Superior temporal gyrus (tissue), 1 donor: ENCODE measurements around the gene ASIC1.

ENCODE experiments used
- DNase-seq: peaks from one replicate; pipeline ENCODE4 v3.0.0-alpha.2; 2016; ENCODE audit errors: extremely low spot score

ASIC1 gene

DNA sequence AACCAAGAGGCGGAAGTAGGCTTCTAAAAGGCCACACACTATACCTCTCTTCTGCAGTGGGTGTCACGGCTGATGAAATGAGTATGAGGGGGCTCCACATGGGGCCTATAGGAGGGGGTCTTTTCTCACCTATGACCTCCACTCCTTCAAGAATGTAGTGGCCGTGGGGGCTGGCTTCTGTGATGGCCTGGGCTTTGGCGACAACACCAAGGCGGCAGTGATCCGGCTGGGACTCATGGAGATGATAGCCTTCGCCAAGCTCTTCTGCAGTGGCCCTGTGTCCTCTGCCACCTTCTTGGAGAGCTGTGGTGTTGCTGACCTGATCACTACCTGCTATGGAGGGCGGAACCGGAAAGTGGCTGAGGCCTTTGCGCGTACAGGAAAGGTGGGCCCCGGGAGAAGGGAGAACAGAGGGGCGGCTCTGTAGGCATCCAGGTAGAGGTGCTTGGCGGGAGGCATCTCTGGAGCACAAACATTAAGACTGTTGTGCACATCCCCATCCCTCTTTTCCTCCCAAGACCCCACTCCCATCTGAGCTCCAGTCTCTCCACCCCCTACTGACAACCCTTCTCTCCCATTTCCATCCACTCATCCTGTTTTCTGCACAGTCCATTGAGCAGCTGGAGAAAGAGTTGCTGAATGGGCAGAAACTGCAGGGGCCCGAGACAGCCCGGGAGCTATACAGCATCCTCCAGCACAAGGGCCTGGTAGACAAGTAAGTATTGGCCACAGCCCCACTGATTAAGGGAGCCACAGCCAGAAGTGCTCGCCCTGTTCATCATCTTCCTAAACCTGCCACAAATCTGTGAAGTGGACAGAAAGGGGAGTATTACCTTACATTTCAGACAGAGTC lies 50.2 kb downstream of the ASIC1 start:
- DNase-seq: no peak

DNA sequence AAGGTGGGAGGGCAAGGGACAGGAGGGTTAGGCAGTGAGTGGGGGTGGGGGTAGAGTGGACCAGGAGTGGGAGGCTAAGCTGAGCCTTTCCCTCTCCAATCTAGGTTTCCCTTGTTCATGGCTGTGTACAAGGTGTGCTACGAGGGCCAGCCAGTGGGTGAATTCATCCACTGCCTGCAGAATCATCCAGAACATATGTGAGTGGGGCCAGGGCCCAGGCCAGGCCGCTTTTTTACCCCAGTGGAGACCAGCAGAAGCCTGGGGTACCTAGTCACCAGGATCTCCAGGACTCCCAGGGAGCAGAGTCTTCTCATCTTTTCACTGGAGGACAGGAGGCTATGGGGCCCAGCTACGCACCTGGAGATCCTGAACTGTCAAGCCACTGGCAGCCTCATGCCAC lies 51.9 kb downstream of the ASIC1 start:
- DNase-seq: no peak

DNA sequence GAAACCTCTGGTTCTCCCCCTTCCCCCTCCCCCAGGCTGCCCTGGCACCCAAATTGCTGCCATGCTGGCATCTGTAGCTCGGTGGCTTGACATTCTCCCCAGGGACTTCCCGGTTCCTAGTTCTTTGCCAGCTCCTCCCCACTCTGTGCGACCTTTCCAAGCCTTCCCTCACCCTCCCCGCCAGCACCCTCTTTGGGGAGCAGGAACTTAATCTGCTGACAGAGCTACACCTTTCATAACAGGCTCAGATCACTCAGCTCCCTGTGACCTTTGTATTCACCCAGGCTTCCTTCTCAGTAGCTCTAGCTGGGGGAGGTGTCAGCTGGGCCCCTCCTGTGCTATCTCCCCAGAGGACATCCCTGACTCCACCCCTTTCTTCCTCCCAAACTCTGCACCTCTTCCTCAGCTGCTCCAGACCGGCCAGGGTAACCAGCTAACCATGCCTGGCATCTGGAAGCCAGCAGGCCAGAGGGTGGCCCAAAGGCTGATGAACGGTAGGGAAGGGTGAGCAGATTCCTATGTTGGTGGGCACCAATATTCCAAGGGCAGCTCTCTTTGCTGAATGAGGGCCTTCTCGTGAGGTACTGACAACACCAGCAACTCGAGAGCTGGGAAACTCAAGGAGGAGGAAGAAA lies 52.8 kb downstream of the ASIC1 start:
- DNase-seq: no peak

DNA sequence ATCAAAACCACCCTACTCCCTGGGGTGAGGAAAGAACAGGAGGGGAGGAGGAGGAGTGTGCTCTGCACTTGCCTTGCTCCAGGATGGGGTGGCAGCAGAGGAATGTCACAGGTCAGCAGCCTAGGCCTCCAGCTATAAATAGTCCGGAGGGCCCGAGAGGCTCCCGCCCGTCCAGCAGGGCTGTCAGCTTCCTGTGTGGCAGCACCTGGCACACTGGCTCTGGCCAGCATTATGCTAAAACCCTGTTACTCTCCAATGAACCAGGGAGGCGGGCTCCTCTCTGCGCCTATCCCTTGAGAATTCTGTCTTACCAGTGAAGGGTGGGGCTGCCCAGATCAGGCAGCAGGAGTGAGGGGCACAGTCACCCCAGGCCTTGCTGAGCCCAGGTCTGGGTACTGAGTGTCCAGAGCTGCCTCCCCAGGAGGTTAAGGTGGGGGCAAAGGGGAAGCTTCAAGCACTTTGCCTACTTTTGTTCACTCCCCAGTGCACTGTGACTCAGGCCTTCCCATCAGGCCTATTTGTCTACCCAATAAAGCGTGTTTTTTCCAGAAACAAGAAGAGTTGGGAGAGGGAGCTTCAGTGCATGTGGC lies 53.5 kb downstream of the ASIC1 start:
- DNase-seq: no peak

DNA sequence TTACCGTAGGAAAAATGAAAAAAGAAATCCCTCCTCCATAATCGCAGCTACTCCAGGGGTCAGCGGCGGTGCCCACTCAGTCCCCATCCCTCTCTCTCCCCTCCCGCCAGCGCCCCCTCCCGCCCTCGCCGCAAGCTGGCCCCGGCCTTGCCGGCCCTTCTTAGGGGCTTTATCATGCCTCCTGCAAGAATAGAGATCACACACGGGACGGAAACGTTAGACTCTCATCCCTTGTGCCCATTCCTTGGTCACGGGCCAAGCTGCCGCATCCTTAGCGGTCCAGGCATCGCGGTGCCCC lies 53.9 kb downstream of the ASIC1 start:
- DNase-seq: no peak

DNA sequence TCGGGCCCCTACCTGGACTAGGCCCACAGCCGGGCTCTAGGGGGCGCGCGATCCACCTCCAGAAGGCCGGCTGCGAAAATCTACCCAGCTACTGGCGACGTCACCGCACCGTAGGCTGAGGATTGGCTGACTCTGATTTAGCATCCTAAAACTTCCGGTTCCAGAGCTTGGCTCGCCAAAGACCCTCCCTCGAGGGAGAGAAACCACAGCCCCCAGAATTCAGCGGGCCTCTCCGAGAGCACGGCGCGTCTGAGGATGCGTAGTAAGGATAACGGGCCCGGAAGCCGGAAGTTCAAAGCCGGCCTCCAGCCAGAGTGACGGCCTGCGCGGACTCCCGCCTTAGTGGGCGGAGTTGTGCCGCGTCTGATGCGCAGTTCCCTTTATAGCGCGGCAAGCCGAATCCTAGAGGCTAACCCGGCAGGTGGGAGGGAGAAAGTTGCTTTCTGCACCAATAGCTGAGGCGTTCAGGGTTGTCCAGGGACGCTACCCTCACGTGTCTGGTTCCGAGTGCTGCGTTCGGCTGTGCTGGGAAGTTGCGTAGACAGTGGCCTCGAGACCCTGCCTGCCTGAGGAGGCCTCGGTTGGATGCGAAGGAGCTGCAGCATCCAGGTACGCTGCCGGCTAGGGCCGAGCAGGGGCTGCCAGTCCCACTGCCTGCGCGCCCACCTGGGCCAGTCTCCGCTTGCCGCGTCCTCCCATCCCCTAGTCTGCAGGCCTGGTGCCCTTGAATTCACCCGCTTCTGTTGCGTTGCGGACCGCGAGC lies 54.5 kb downstream of the ASIC1 start, which contains the start of gene COX14:
Gene COX14, plus strand, starts transcription at position 544 of the 763 bp plus-strand sequence. CDS start 7,808 bp downstream, outside the sequence.
- peak; percentile 100 for DNase-seq

DNA sequence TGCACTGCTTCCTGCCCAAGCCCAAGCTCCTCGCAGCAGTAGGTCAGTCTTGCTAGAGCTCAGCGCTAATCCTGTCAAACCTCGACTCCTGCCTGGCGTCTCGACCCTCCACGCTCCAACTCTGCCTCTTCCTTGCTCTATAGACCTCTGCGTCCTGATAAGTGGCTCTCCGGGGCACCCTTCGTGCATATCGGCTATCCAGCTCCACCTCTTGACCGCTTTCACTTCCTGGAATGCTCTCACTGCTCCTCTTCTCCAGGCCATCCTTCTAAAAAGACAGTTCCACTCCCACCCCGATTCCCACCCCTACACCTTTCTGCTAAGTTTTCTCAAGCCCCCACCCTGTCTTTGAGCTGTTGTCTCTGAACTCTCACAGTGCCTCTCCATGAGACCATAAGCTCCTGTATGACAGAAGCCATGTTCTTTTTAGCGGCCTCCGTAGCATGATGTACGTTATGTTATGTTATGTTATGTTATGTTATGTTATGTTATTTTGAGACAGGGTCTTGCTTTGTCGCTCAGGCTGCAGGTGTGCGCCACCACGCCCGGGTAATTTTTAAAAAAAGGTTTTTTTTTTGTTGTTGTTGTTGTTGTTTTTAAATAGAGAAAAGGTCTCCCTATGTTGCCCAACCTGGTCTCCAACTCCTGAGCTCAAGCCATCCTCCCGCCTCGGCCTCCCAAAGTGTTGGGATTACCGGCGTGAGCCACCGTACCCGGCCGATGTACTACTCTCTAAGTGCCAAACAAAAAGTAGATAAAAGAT lies 55.2 kb downstream of the ASIC1 start:
- DNase-seq: peak; percentile 58

DNA sequence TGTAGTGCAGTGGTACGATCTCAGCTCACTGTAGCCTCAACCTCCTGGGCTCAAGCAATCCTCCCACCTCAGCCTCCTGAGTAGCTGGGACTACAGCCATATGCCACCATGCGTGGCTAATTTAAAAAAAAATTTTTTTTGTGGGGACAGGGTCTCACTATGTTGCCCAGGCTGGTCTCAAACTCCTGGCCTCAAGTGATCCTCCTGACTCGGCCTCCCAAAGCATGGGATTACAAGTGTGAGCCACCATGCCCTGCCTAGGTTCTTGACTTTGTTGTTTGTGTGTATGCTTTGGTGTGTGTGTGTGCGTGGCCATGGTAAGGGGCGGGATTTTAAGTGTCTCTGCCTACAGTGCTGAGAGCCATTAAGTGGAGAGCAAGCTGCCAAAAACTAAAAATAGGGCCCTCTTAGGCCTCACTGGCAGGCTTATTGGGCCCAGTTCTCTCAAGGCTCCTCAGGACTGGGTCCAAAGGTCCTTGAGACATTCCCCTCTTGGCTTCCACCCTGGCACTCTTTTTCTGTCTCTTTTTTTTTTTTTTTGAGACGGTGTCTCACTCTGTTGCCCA lies 59.7 kb downstream of the ASIC1 start:
- DNase-seq: no peak

DNA sequence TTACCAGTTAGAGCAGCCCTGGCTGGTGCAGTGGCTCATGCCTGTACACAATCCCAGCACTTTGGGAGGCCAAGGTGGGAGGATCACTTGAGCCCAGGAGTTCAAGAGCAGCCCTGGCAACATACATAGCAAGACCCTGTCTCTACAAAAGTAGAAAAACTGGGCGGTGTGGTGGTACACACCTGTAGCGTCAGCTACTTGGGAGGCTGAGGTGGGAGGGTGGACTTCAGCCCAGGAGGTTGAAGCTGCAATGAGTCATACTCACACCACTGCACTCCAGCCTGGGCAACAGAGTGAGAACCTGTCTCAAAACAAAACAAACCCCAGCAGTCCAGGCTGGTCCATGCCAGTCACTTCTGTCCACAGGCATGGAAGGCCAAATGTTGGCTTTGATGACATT lies 62.0 kb downstream of the ASIC1 start:
- DNase-seq: no peak

DNA sequence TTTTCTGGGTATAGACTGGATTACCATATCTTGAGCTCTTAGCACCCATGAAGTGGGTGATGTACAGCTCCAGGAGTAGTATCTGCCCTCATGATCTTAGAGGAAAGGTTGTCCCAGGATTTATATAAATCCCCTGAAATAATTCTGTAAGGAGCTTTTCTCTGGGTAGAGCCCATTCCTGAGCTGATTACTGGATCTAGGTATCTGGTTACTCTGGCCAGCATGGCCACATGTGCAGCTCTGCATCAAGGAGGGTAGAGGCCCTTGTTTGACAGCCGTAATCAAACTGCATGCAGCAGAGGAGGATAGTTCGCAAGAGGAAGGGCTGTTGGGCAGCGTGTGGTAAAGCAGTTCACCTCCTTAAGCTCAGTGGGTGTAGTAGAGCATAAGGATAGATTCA lies 63.1 kb downstream of the ASIC1 start:
- DNase-seq: no peak

DNA sequence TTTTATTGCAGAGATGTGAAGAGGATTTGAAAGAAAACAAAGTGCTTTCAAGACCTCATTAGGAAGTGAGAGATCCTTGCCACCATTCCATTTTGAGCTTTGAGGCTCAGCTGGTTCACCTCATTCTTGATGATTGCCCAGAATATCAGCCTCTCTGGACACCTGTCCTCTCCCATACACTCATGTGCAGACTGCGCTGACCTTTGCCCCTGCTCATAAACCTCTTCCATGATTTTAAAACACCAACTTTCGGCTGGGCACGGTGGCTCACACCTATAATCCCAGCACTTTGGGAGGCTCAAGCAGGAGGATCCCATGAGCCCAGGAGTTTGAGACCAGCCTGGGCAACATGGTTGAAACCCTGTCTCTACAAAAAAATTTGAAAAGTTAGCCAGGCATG lies 63.6 kb downstream of the ASIC1 start:
- no peak for DNase-seq

DNA sequence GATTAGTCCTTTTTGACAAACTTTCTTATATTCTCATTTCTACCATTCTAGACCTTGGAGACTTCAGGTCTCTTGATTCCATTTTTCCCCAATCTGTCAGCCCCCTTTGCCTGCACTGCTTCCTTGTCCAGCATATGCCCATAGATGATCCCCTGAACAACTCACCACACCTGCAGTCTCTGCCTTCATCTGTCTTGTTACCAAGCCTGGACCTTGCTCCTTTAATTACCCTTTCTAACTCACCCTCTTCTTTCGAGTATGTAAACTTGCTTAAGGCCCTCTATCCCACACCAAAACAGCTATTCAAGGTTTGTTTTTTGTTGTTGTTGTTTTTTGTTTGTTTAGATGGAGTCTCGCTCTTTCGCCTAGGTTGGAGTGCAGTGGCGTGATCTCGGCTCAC lies 64.2 kb downstream of the ASIC1 start:
- DNase-seq: no peak

DNA sequence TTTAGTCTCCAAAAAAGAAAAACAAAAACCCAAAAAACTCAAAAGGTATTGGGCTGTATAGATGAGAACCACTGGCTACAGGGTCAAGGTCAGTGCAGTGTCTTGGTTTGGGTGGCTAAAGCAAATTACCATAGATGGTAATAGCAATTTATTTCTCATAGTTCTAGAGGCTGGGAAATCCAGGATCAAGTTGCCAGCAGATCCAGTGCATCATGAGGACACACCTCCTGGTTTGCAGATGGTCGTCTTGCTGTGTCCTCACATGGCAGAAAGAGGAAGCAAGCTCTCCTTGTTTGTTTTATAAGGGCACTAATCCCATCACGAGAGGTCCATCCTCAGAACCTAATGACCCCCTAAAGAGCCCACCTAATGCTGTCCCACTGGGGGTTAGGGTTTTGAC lies 65.8 kb downstream of the ASIC1 start:
- DNase-seq: no peak

DNA sequence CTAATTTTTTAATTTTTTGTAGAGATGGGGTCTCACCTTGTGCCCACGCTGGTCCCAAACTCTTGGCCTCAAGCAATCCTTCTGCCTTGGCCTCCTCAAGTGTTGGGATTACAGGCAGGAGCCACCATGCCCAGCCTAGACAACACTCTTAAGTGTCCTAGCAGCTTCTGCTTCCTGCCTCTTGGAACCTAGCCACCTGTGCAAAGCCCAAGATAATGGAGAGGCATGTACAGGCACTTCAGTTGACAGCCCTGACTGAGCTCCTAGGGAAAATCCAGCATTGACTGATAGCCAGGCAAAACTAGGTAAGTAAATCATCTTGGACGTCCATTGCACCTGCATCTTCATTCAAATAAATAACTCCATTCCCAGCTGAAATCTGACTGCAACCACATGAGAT lies 70.2 kb downstream of the ASIC1 start:
- DNase-seq: no peak

DNA sequence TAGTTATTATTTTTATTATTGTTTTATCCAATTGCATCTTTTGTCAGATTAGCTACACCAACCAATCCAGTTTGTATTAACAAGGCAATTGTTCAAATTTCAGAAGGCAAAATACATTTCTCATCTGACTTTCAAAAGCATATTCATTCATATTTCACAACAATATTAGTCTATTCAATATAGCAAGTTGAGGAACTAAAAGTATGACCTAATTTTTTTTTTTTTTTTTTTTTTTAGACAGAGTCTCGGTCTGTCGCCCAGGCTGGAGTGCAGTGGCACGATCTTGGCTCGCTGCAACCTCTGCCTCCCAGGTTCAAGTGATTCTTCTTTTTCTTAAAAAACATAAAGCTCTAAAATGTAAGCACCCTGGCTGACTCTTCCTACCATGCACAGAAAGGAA lies 71.9 kb downstream of the ASIC1 start:
- no peak for DNase-seq

DNA sequence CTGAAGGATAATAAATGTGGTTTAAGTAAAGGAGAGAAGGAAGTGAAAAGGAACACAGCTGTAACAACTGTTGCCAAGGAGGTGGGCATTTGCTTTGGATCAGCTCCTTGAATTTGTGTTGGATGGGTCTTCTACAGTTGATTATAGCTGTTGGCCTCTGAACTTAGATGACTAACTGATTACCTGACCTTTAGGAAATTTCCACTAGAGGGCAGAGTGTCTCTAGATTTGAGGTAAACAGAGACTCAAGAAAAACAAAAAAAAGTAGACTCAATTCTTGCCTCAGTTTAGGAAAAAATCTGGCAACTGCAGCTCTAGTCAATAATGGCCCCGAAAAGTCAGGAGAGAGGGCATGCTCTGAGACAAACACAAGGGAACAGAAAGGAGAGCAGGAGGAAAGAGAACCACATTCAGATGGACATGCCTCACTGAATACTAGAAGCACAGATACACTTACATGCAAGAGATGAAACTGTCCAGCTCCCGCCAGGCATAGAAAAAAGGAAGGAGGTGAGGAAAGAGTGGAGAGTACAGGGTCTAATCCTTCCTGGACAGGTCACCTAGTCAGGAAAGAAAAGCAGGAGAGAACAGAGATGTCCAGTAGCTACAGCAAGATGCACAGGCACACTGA lies 75.2 kb downstream of the ASIC1 start:
- DNase-seq: peak; percentile 83
